Astrocyte (in vitro differentiated cells and primary cell): Measurements from ENCODE around the gene GLS.

Experiments
- CTCF ChIP-seq: IDR thresholded peaks from 2 replicates; pipeline ENCODE4 v1.5.1; 2011; ENCODE audit warnings: low read depth, mild to moderate bottlenecking, inconsistent platforms, low read length, moderate library complexity; ENCODE audit not compliant: insufficient read depth
- EZH2 ChIP-seq: IDR thresholded peaks from 2 replicates; pipeline ENCODE4 v1.6.1; 2012; ENCODE audit warnings: mild to moderate bottlenecking, low read length, inconsistent platforms; ENCODE audit not compliant: insufficient read depth

- no peak for TF ChIP-seq CTCF
- TF ChIP-seq EZH2: no peak
These were observed 25.4 kb upstream of the GLS start for GRCh38 chr2:190855245-190855644.
